ENCODE results near the gene ZDHHC7. TPM values are rescaled to one million over a fixed set of nuclear protein-coding genes. Genes with fewer than 3 reads are reported as not detected.

Gene ZDHHC7
- total RNA-seq, 1 experiment from 2014 or later: 39.1 TPM

GRCh38 chr16:85046931-85047866, 35.9 kb upstream of the ZDHHC7 start:
- no peak overlapping the region for H2BK5ac ChIP-seq (ENCODE audit: insufficient read length, low read length)
- no peak overlapping the region for H2BK20ac ChIP-seq (ENCODE audit: low read depth, low read length, poor library complexity, severe bottlenecking)
- no peak overlapping the region for H4K5ac ChIP-seq (ENCODE audit: insufficient read length, low read depth, low read length)
- no peak overlapping the region for H3K23ac ChIP-seq (ENCODE audit: insufficient read length, low read depth, low read length)
- Mint-ChIP-seq H3K27me3 (ENCODE audit: low read depth) (peaks cover 11% of the 10 kb centered on the region), H3K27ac (no peak overlapping the region), H3K4me3 (no peak overlapping the region), H3K4me1 (peaks cover 3 to 7% of the 10 kb centered on the region in 2 experiments; a peak in 2 of 4 replicates), H3K36me3 (ENCODE audit: insufficient read depth in 1 of 3, low read depth in 3 of 3) (no peaks in the 10 kb centered on the region), H3K9me3 (no peaks in the 10 kb centered on the region)
- H2BK15ac ChIP-seq (ENCODE audit: low read depth, low read length): no peak overlapping the region
- DNase-seq: no peak
- no peaks in the 10 kb centered on the region for H4K20me1 ChIP-seq (ENCODE audit: control insufficient read depth, insufficient read depth, insufficient read length)
- H2BK12ac ChIP-seq (ENCODE audit: insufficient read length, low read depth, low read length): no peak overlapping the region
- no CpG with 5 or more reads among the region's 20 CpGs for WGBS (ENCODE audit: extremely low coverage, insufficient read length, low lambda C conversion rate)
- H3K79me1 ChIP-seq (ENCODE audit: insufficient read depth, low read depth, low read length, poor library complexity, severe bottlenecking): no peaks in the 10 kb centered on the region
- H3K79me2 ChIP-seq (ENCODE audit: insufficient read depth, low read length): no peaks in the 10 kb centered on the region
- no peak overlapping the region for H3K18ac ChIP-seq (ENCODE audit: insufficient read length, low read depth, low read length)
- H3K4me1 ChIP-seq (ENCODE audit: insufficient read depth, low read length): no peaks in the 10 kb centered on the region; the same call in 1 of the 2 replicates
- TF ChIP-seq, protein P1, sequence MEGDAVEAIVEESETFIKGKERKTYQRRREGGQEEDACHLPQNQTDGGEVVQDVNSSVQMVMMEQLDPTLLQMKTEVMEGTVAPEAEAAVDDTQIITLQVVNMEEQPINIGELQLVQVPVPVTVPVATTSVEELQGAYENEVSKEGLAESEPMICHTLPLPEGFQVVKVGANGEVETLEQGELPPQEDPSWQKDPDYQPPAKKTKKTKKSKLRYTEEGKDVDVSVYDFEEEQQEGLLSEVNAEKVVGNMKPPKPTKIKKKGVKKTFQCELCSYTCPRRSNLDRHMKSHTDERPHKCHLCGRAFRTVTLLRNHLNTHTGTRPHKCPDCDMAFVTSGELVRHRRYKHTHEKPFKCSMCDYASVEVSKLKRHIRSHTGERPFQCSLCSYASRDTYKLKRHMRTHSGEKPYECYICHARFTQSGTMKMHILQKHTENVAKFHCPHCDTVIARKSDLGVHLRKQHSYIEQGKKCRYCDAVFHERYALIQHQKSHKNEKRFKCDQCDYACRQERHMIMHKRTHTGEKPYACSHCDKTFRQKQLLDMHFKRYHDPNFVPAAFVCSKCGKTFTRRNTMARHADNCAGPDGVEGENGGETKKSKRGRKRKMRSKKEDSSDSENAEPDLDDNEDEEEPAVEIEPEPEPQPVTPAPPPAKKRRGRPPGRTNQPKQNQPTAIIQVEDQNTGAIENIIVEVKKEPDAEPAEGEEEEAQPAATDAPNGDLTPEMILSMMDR (conservative IDR thresholded peaks at IDR 0.05): no peak
- no peak overlapping the region for H3K14ac ChIP-seq (ENCODE audit: insufficient read depth, low read length)
- no peak overlapping the region for H3K56ac ChIP-seq (ENCODE audit: insufficient read length, low read depth, low read length)
- H2AK5ac ChIP-seq (ENCODE audit: insufficient read length, low read length): no peak overlapping the region
- no peak overlapping the region for H2AFZ ChIP-seq (ENCODE audit: low read length)
- no peaks in the 10 kb centered on the region for H3K9me3 ChIP-seq (ENCODE audit: control insufficient read depth, low read depth, low read length)
- no peak overlapping the region for H2BK120ac ChIP-seq (ENCODE audit: low read depth, low read length, poor library complexity, severe bottlenecking)
- no peaks in the 10 kb centered on the region for H3K27me3 ChIP-seq (ENCODE audit: insufficient read depth, low read length)
- no peak overlapping the region for H3K9ac ChIP-seq (ENCODE audit: extremely low read depth, insufficient read length, low read length)
- no peak overlapping the region for H4K91ac ChIP-seq (ENCODE audit: insufficient read length, low read depth, low read length)
- H3K4me2 ChIP-seq (ENCODE audit: insufficient read depth, insufficient read length, low read length): no peak overlapping the region
- no peak overlapping the region for H3K4ac ChIP-seq (ENCODE audit: low read depth, low read length)
- H3T11ph ChIP-seq (ENCODE audit: low read length): no peak overlapping the region
- H4K8ac ChIP-seq (replicated peaks; ENCODE audit: insufficient read length, low read depth, low read length): no peak overlapping the region
- H3K27ac ChIP-seq (ENCODE audit: insufficient read length, low read depth, low read length): no peak overlapping the region
- H3K23me2 ChIP-seq (ENCODE audit: insufficient read length, low read depth, low read length, poor library complexity, severe bottlenecking): no peaks in the 10 kb centered on the region

Data from H9 (cell line).